PC-3 (cell line): ENCODE measurements around the gene RRAGB. TPM values are rescaled to one million over a fixed set of nuclear protein-coding genes. Genes with fewer than 3 reads are reported as not detected.
"Not testable (repeated sequence)": the region's sequence is repeated elsewhere in the genome, so short reads cannot be mapped to it uniquely, and the experiment has no call there.

Experiments
- ATAC-seq: fragments of 200-7000 bp; cut with Tn5 transposase; 2 replicates; pipeline ENCODE4 v1.9.1; 2020; ENCODE audit warnings: mild to moderate bottlenecking, moderate library complexity
- BruUV-seq: library from RNA; stranded (reverse); fragments of 400-500 nt; replicated peaks from 2 replicates; lab custom pipeline; 2021; lab: Mats Ljungman, UMichigan
- CTCF ChIA-PET: fragments of 300-600 bp; sonication (Branson Sonifier 250); formaldehyde crosslinking; loops from one replicate; lab custom pipeline; 2022; ENCODE audit warnings: antibody characterized with exemption; lab: Charles Lee
- POLR2A ChIA-PET: fragments of 300-600 bp; sonication (Branson Sonifier 250); formaldehyde crosslinking; loops from one replicate; lab custom pipeline; 2022; ENCODE audit warnings: antibody characterized with exemption; ENCODE audit not compliant: unreplicated experiment; lab: Charles Lee
- DNase-seq: peaks from one replicate; pipeline ENCODE4 v3.0.0-alpha.2; 2015
- H2AFZ ChIP-seq: fragments of 300-600 bp; sonication (generic); 2 replicates; pipeline ENCODE4 v1.6.0; 2016; ENCODE audit warnings: antibody characterized with exemption, low read length
- H3F3A ChIP-seq: fragments of 300-600 bp; sonication (generic); one replicate; pipeline ENCODE4 v1.6.0; 2017; ENCODE audit warnings: antibody characterized with exemption, low read length, control low read depth, mild to moderate bottlenecking; ENCODE audit not compliant: unreplicated experiment
- H3K27ac ChIP-seq: fragments of 300-600 bp; sonication (generic); 2 replicates; pipeline ENCODE4 v1.5.1; 2016; ENCODE audit warnings: mild to moderate bottlenecking, low read length
- H3K27me3 ChIP-seq: fragments of 300-600 bp; sonication (generic); 2 replicates; pipeline ENCODE4 v1.6.1; 2016; ENCODE audit warnings: low read length, mixed read lengths
- H3K36me3 ChIP-seq: fragments of 300-600 bp; sonication (generic); 2 replicates; pipeline ENCODE4 v1.6.1; 2016; ENCODE audit warnings: low read depth, mixed run types, low read length, mixed read lengths
- H3K4me1 ChIP-seq: fragments of 300-600 bp; sonication (generic); 2 replicates; pipeline ENCODE4 v1.5.1; 2016; ENCODE audit warnings: low read length; ENCODE audit not compliant: insufficient read depth
- H3K4me2 ChIP-seq: fragments of 300-600 bp; sonication (generic); 2 replicates; pipeline ENCODE4 v1.6.0; 2016; ENCODE audit warnings: low read length
- H3K4me3 ChIP-seq: fragments of 300-600 bp; sonication (generic); 2 replicates; pipeline ENCODE4 v1.5.1; 2016; ENCODE audit warnings: mild to moderate bottlenecking, low read length, mixed read lengths
- H3K79me2 ChIP-seq: fragments of 300-600 bp; sonication (generic); 2 replicates; pipeline ENCODE4 v1.6.1; 2017; ENCODE audit warnings: low read length, mixed read lengths
- H3K9ac ChIP-seq: fragments of 300-600 bp; sonication (generic); 2 replicates; pipeline ENCODE4 v1.6.0; 2016; ENCODE audit warnings: mild to moderate bottlenecking, low read length
- H3K9me2 ChIP-seq: fragments of 300-600 bp; sonication (generic); replicated peaks from 2 replicates; pipeline ENCODE4 v1.6.1; 2016; ENCODE audit warnings: mixed run types, low read length, mixed read lengths
- H3K9me3 ChIP-seq: fragments of 300-600 bp; sonication (generic); 2 replicates; pipeline ENCODE4 v1.6.1; 2016; ENCODE audit warnings: low read length, mixed read lengths
- H4K20me1 ChIP-seq: fragments of 300-600 bp; sonication (generic); 2 replicates; pipeline ENCODE4 v1.6.1; 2016; ENCODE audit warnings: low read length, mixed read lengths
- CTCF ChIP-seq: fragments of 300-600 bp; sonication (generic); conservative IDR thresholded peaks from 2 replicates; pipeline ENCODE4 v1.5.1; 2017; ENCODE audit warnings: antibody characterized with exemption, low read depth, mild to moderate bottlenecking, low read length
- EZH2 ChIP-seq: fragments of 300-600 bp; sonication (generic); IDR thresholded peaks from one replicate; pipeline ENCODE4 v1.6.1; 2017; ENCODE audit warnings: antibody characterized with exemption, mild to moderate bottlenecking, low read length; ENCODE audit not compliant: unreplicated experiment
- EZH2phosphoT487 ChIP-seq: fragments of 300-600 bp; sonication (generic); IDR thresholded peaks from 2 replicates; pipeline ENCODE4 v1.6.1; 2018; ENCODE audit warnings: mild to moderate bottlenecking, antibody characterized with exemption, low read length, borderline replicate concordance
- intact Hi-C: fragments of 100-400 bp; cut with micrococcal nuclease; formaldehyde crosslinking; loops from 2 replicates; pipeline ENCODE4 v1.9.0; 2023
- total RNA-seq: library from RNA; depleted of rRNA; stranded (reverse); fragments of >200 nt; gene quantifications from 2 replicates; pipeline ENCODE4 v1.2.3, GENCODE V29; 2014

Gene RRAGB
- total RNA-seq, 1 experiment from 2014 or later = 9.5 TPM

- no peak for ATAC-seq
Measured at GRCh38 chrX:55695227-55696018, 22.1 kb upstream of the RRAGB start.

GRCh38 chrX:55697381-55697780, 20.2 kb upstream of the RRAGB start:
- Histone ChIP-seq H2AFZ (no peak overlapping the region), H3K9ac (no peak overlapping the region), H3K4me3 (no peak overlapping the region), H3K79me2 (no peaks in the 10 kb centered on the region), H4K20me1 (no peaks in the 10 kb centered on the region), H3F3A (no peaks in the 10 kb centered on the region), H3K9me2 (no peaks in the 10 kb centered on the region), H3K4me1 (no peaks in the 10 kb centered on the region), H3K36me3 (no peaks in the 10 kb centered on the region), H3K27ac (no peak overlapping the region), H3K4me2 (no peak overlapping the region), H3K27me3 (no peaks in the 10 kb centered on the region), H3K9me3 (no peaks in the 10 kb centered on the region)
- POLR2A ChIA-PET = no interaction called here
- ATAC-seq (no peak), DNase-seq (no peak)
- intact Hi-C loops = no loop called here
- CTCF ChIA-PET = no interaction called here
- BruUV-seq = no TSS peak
- TF ChIP-seq EZH2 (no peak), CTCF (no peak), EZH2phosphoT487 (no peak)

More at GRCh38 chrX:55695227-55696018, 22.1 kb upstream of the RRAGB start:
- intact Hi-C loops = no loop called here
- H3K4me2 ChIP-seq = no peak overlapping the region
- no peak overlapping the region for H3K9ac ChIP-seq
- no peaks in the 10 kb centered on the region for H3K79me2 ChIP-seq
- TF ChIP-seq CTCF (no peak), EZH2phosphoT487 (no peak), EZH2 (no peak)
- ChIA-PET CTCF (no interaction called here), POLR2A (no interaction called here)
- DNase-seq = no peak
- no peak overlapping the region for H2AFZ ChIP-seq
- no peaks in the 10 kb centered on the region for H3K27me3 ChIP-seq
- no peaks in the 10 kb centered on the region for H3F3A ChIP-seq
- BruUV-seq = no TSS peak
- no peaks in the 10 kb centered on the region for H3K36me3 ChIP-seq
- no peaks in the 10 kb centered on the region for H4K20me1 ChIP-seq
- H3K4me3 ChIP-seq = no peak overlapping the region
- no peaks in the 10 kb centered on the region for H3K4me1 ChIP-seq
- H3K27ac ChIP-seq = no peak overlapping the region
- H3K9me2 ChIP-seq = no peaks in the 10 kb centered on the region
- H3K9me3 ChIP-seq = no peaks in the 10 kb centered on the region

- no peaks in the 10 kb centered on the region for H3K9me3 ChIP-seq
- TF ChIP-seq EZH2phosphoT487 (no peak), EZH2 (no peak), CTCF (no peak)
- H3K79me2 ChIP-seq = no peaks in the 10 kb centered on the region
- no peak overlapping the region for H3K4me2 ChIP-seq
- H3K36me3 ChIP-seq = no peaks in the 10 kb centered on the region
- no TSS peak for BruUV-seq
- DNase-seq (no peak), ATAC-seq (no peak)
- no peaks in the 10 kb centered on the region for H3K27me3 ChIP-seq
- CTCF ChIA-PET = no interaction called here
- intact Hi-C loops = no loop called here
- POLR2A ChIA-PET = no interaction called here
- H3K9ac ChIP-seq = no peak overlapping the region
- H3K9me2 ChIP-seq = no peaks in the 10 kb centered on the region
- H3K27ac ChIP-seq = no peak overlapping the region
- no peak overlapping the region for H3K4me3 ChIP-seq
- no peaks in the 10 kb centered on the region for H4K20me1 ChIP-seq
- no peaks in the 10 kb centered on the region for H3F3A ChIP-seq
- H2AFZ ChIP-seq = no peak overlapping the region
- H3K4me1 ChIP-seq = no peaks in the 10 kb centered on the region
Measured at GRCh38 chrX:55702671-55703070, 14.9 kb upstream of the RRAGB start.

GRCh38 chrX:55703436-55703835, 14.1 kb upstream of the RRAGB start:
- H3K4me2 ChIP-seq, H3K27ac ChIP-seq, ATAC-seq, H3K27me3 ChIP-seq, H3K36me3 ChIP-seq, BruUV-seq, H2AFZ ChIP-seq, H3K79me2 ChIP-seq, H3K9me3 ChIP-seq, CTCF ChIA-PET, POLR2A ChIA-PET, DNase-seq, H3K4me1 ChIP-seq, H3F3A ChIP-seq, intact Hi-C loops, H4K20me1 ChIP-seq, H3K9ac ChIP-seq, H3K4me3 ChIP-seq, H3K9me2 ChIP-seq: not testable (repeated sequence)
